ENCODE measurements around the gene DRC7.
"Not testable (repeated sequence)": the region's sequence is repeated elsewhere in the genome, so short reads cannot be mapped to it uniquely, and the experiment has no call there.

Gene DRC7

DNA sequence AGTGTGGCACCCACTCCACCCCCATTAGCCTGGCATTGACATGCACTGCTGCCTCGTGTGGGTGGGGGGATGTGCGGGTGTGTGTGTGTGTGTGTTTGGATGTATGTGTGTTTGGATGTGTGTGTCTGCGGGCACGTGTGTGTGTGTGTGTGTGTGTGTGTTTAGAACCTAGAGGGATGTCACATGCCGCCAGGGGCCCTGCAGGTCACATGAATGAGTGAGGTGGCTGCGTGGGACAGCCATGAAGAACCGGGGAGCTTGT is 50.0 kb downstream of the DRC7 start:
- no peak for DNase-seq (ENCODE audit: low read depth in 2 of 2)
- TF ChIP-seq, protein P1, sequence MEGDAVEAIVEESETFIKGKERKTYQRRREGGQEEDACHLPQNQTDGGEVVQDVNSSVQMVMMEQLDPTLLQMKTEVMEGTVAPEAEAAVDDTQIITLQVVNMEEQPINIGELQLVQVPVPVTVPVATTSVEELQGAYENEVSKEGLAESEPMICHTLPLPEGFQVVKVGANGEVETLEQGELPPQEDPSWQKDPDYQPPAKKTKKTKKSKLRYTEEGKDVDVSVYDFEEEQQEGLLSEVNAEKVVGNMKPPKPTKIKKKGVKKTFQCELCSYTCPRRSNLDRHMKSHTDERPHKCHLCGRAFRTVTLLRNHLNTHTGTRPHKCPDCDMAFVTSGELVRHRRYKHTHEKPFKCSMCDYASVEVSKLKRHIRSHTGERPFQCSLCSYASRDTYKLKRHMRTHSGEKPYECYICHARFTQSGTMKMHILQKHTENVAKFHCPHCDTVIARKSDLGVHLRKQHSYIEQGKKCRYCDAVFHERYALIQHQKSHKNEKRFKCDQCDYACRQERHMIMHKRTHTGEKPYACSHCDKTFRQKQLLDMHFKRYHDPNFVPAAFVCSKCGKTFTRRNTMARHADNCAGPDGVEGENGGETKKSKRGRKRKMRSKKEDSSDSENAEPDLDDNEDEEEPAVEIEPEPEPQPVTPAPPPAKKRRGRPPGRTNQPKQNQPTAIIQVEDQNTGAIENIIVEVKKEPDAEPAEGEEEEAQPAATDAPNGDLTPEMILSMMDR (IDR thresholded peaks at IDR 0.05; ENCODE audit: low read depth, low read length): no peak
- H3K4me3 ChIP-seq (replicated peaks in 1 of 2; ENCODE audit: low read depth in 2 of 2, low read length in 2 of 2): no peak overlapping the region

DNA sequence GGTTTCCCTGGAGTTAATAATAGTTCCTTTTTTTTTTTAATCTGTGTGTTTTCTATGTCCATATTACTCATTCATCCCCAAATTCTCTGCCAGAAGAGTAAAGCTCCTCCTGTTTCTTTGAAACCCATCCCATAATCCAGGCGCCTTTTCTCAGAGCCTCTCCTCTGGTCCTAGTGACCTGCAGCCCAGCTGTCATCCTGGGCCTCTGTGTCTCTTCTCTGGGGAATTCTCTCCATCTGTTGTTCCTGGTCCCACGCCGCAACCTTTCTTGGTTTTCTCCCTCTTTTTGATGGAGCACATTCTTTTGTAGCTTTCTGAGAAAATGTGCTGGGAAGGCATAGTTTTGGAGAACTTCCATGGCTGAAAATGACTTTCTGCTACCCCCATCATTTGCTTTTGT is 51.2 kb downstream of the DRC7 start:
- no peak overlapping the region for H3K4me3 ChIP-seq (replicated peaks in 1 of 2; ENCODE audit: low read depth in 2 of 2, low read length in 2 of 2)
- TF ChIP-seq, protein P1 (IDR thresholded peaks at IDR 0.05; ENCODE audit: low read depth, low read length): no peak
- no peak for DNase-seq (ENCODE audit: low read depth in 2 of 2)

GRCh38 chr16:57746316-57746715 is 51.7 kb downstream of the DRC7 start:
- not testable (repeated sequence) for H3K4me3 ChIP-seq (replicated peaks in 1 of 2; ENCODE audit: low read depth in 2 of 2, low read length in 2 of 2); DNase-seq (ENCODE audit: low read depth in 2 of 2)

GRCh38 chr16:57747091-57747490 is 52.5 kb downstream of the DRC7 start:
- DNase-seq (ENCODE audit: low read depth in 2 of 2): no peak
- no peak overlapping the region for H3K4me3 ChIP-seq (replicated peaks in 1 of 2; ENCODE audit: low read depth in 2 of 2, low read length in 2 of 2)
- TF ChIP-seq, protein P1 (IDR thresholded peaks at IDR 0.05; ENCODE audit: low read depth, low read length): no peak

GRCh38 chr16:57747496-57747895 is 52.9 kb downstream of the DRC7 start:
- no peak overlapping the region for H3K4me3 ChIP-seq (replicated peaks in 1 of 2; ENCODE audit: low read depth in 2 of 2, low read length in 2 of 2)
- TF ChIP-seq, protein P1 (IDR thresholded peaks at IDR 0.05; ENCODE audit: low read depth, low read length): no peak
- DNase-seq (ENCODE audit: low read depth in 2 of 2): no peak

GRCh38 chr16:57747996-57748395 is 53.4 kb downstream of the DRC7 start:
- no peak overlapping the region for H3K4me3 ChIP-seq (replicated peaks in 1 of 2; ENCODE audit: low read depth in 2 of 2, low read length in 2 of 2)
- TF ChIP-seq, protein P1 (IDR thresholded peaks at IDR 0.05; ENCODE audit: low read depth, low read length): no peak
- DNase-seq (ENCODE audit: low read depth in 2 of 2): no peak

DNA sequence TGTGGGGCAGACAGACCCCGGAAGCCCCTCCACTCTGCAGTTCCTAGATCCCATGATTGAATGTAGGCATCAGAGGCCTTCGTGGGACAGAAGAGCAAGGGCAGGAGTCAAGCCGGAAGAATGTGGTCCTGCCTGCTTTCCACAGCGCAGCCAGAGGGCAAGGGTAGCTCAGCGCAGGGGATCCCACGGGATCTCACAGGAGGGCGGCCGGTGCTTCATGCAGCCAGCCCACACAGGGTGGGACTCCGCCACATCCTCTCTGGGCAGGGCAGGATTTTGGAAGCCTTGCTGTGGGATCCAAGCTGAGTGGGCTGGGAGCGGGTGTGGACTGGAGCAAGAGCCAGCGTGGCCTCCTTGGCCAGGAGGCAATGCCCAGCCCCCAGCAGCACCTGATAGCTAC is 54.0 kb downstream of the DRC7 start:
- DNase-seq (ENCODE audit: low read depth in 2 of 2): no peak
- no peak overlapping the region for H3K4me3 ChIP-seq (replicated peaks in 1 of 2; ENCODE audit: low read depth in 2 of 2, low read length in 2 of 2)
- TF ChIP-seq, protein P1 (IDR thresholded peaks at IDR 0.05; ENCODE audit: low read depth, low read length): no peak
